GM12892 (cell line): ENCODE data around the gene LAMA5.

Experiments
- DNase-seq: peaks from one replicate; pipeline ENCODE4 v3.0.0; 2011; ENCODE audit not compliant: insufficient read length
- FAIRE-seq: peaks from 2 replicates; lab custom pipeline; 2011; peaks lifted over from hg19 to GRCh38; lab: Jason Lieb, UNC
- POLR2A ChIP-seq: IDR thresholded peaks from 2 replicates; pipeline ENCODE4 v1.6.1; 2011; ENCODE audit warnings: low read depth, low read length, control low read depth
- POLR2AphosphoS5 ChIP-seq: IDR thresholded peaks from 2 replicates; pipeline ENCODE4 v1.6.1; 2011; ENCODE audit warnings: low read depth, low read length, control low read depth
- TAF1 ChIP-seq: IDR thresholded peaks from 2 replicates; pipeline ENCODE4 v1.6.1; 2011; ENCODE audit warnings: low read depth, mild to moderate bottlenecking, control low read depth, low read length, borderline replicate concordance

The LAMA5 gene

DNA sequence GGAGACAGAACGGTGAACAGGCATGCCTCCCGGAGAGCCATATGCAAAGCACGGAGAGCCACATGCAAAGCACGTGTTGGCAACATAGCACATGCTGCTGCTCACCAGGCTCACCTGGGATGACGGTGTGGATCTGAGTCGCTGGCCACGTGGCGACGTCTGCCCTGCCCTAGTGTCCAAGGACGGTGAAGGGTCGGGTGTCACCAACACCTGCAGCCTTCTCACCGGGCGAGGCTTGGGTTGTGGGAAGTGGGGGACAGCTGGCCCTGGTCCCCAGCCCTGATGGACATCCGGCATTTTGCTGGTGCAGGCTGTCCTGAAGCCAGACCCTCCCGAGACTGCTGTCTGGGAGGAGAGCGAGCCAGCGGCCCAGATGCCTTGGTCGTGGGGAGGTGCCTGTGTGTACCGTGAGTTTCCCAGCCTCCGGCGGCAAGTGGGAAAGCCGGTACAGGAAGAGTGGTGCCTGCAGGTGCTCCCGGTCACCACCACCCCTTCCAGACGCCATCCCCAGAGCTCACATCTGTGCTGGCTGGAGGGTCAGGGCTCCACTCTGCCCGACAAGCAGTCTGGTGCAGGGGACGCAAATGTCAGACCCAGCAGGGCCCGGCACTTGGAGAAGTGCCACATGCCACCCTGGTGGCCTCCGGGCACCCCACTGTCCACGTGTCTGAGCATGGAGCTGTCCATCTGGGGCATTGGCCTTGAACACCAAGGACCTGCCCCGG, 70.2 kb downstream of the LAMA5 start:
- DNase-seq = no peak
- FAIRE-seq = no peak
- TF ChIP-seq POLR2AphosphoS5 (no peak), TAF1 (no peak), POLR2A (no peak)

- FAIRE-seq (no peak), DNase-seq (no peak)
- TF ChIP-seq TAF1 (no peak), POLR2AphosphoS5 (no peak), POLR2A (no peak)
Measured at GRCh38 chr20:62294516-62294915, 72.6 kb downstream of the LAMA5 start.

DNA sequence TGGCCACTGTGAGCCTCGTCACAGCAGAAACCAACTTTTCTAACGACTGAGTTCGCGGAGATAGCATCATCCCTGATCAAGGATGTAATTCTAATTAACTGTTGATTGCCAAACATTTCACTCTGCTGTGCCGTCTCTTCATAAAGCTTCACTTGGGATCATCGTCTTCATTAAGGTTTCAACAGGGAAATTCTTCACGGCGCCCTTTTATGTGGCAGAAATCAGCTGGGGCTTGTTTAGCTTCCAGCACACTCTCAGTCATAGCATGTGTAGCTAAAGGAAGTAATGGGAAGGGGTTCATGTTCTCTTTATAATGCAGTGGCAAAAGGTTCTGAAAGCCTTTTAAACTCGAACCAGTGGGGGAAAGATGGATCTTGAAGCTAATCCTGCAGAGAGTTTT, 73.2 kb downstream of the LAMA5 start:
- DNase-seq (no peak), FAIRE-seq (no peak)
- TF ChIP-seq POLR2AphosphoS5 (no peak), TAF1 (no peak), POLR2A (no peak)

DNA sequence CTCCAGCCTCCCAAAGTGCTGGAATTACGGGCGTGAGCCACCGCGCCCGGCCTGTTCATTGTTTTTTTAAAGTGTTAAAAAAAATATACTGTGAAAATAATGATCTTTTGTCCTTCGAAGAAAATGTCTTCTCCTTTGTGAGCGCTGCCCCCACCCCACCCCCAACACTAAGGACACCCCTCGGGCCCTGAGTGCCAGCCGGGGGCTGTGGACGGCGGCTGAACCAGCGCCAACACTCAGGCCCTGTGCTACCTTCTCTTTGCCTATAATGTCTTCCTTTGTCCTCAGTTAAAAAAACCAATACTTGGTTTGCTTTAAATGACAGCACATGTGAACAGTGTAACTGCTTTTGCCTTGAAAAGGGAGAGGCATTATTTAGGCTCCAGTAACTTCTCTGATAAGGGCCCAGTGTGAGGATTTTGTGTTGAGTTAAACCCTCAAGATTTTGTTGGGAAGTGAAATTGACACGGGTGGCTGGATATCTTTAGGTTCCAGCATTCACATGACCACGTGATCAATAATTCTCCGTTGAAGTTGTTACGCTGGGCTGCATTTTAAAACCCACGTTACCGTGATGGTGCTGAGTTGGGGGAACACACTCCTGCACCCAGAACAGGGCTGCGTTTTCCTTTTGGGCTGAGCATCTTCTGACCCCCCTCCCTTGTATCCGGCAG, 73.9 kb downstream of the LAMA5 start:
- TF ChIP-seq POLR2AphosphoS5 (no peak), POLR2A (no peak), TAF1 (no peak)

GRCh38 chr20:62292108-62292507, 75.0 kb downstream of the LAMA5 start:
- no peak for FAIRE-seq
- TF ChIP-seq TAF1 = no peak
- TF ChIP-seq POLR2AphosphoS5 = no peak
- TF ChIP-seq POLR2A = no peak

More for the DNA sequence above, 73.9 kb downstream of the LAMA5 start:
- FAIRE-seq (no peak), DNase-seq (no peak)

GRCh38 chr20:62291251-62292066, 75.7 kb downstream of the LAMA5 start:
- TF ChIP-seq POLR2A = no peak
- TF ChIP-seq POLR2AphosphoS5 = no peak
- TF ChIP-seq TAF1 = no peak
- DNase-seq (no peak), FAIRE-seq (no peak)

More at GRCh38 chr20:62292108-62292507, 75.0 kb downstream of the LAMA5 start:
- no peak for DNase-seq

DNA sequence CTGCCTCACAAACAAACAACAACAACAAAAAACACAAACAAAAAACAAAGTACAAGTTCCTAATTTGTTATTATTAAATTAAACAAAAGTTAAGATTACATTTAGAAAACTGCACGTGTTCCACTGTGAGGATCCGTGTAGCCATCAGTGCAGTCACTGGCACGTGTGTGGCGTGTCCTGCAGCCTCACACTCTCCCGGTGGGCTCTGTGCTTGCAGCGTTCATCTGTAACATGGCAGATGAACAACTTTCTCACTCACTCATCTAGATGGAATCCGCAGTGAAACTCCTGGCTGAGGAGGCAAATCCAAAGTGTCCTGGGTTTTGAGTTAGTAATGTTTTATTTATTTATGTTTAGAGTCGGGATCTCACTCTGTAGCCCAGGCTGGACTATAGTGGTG, 77.2 kb downstream of the LAMA5 start:
- FAIRE-seq (no peak), DNase-seq (no peak)
- TF ChIP-seq POLR2AphosphoS5 (no peak), TAF1 (no peak), POLR2A (no peak)

- no peak for TF ChIP-seq POLR2A
- no peak for TF ChIP-seq POLR2AphosphoS5
- no peak for TF ChIP-seq TAF1
- FAIRE-seq (no peak), DNase-seq (no peak)
Measured at GRCh38 chr20:62289131-62289530, 78.0 kb downstream of the LAMA5 start.

DNA sequence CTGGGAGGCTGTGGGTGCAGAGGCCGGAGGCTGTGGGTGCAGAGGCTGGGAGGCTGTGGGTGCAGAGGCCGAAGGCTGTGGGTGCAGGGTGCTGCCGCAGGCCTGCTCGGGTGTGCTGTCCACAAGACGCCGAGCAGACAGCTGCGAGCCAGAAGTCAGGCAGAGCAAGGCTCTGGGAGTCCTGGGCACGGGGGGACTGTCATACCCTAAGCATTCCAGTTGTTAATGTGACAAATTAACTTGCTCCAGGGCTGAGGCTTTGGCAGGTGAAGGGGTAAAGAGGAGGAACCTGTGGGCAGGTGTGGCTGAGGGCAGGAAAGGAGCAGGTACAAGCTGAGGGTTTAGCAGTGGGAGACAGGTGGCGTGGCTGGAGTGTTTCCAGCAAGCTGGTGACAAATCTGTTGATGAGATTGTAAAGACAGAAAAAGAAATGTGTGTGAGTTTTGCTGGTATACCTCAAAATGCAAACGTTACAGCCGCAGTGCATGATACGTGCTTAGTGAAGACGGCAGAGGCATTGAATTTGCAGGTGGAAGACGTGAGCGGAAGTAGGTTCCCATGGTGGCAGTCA, 78.5 kb downstream of the LAMA5 start:
- no peak for DNase-seq
- TF ChIP-seq POLR2A = no peak
- no peak for TF ChIP-seq POLR2AphosphoS5
- no peak for TF ChIP-seq TAF1
- no peak for FAIRE-seq

- DNase-seq (no peak), FAIRE-seq (no peak)
- TF ChIP-seq POLR2AphosphoS5 = no peak
- TF ChIP-seq POLR2A = no peak
- TF ChIP-seq TAF1 = no peak
Measured at GRCh38 chr20:62287759-62288534, 79.2 kb downstream of the LAMA5 start.
